Measurements from ENCODE around the gene CRTC1.

CRTC1 gene

DNA sequence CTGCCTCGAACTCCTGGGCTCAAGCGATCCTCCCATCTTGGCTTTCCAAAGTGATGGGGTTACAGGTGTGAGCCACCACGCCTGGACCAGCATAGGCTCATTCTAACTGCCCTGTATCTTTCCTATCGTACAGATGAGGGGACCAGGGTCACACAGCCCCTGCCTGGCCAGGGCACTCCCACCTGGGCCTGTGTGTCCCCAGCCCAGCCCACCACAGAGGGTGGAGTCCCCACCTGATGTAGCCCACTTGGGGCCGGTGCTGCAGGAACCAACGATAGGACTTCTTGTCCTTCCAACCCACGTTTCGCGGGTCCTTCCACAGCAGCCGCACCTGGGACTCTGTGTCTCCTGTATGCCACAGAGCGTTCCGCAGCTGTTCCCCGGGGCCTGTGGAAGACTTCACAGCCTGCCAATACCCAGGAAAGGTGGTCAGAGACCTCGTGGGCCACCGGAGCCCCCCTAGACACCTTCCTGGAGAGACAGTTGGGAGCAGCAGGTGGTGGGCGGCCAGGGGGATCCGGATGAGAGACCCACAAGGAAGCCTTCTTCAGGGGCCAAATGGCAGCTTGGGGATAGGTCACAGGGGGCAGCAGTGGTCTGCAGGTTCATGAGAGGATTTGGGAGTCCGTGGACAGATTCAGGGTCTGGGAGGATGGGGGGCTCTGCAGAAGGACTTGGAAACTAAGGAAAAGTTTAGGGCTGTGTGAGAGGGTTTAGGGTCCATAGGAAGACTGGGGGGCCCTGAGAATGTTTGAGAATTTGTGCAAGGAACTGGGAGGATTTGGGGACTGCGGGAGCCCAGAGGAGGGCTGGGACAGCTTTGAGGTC lies 100.7 kb downstream of the CRTC1 start:
- TF ChIP-seq, protein P1, sequence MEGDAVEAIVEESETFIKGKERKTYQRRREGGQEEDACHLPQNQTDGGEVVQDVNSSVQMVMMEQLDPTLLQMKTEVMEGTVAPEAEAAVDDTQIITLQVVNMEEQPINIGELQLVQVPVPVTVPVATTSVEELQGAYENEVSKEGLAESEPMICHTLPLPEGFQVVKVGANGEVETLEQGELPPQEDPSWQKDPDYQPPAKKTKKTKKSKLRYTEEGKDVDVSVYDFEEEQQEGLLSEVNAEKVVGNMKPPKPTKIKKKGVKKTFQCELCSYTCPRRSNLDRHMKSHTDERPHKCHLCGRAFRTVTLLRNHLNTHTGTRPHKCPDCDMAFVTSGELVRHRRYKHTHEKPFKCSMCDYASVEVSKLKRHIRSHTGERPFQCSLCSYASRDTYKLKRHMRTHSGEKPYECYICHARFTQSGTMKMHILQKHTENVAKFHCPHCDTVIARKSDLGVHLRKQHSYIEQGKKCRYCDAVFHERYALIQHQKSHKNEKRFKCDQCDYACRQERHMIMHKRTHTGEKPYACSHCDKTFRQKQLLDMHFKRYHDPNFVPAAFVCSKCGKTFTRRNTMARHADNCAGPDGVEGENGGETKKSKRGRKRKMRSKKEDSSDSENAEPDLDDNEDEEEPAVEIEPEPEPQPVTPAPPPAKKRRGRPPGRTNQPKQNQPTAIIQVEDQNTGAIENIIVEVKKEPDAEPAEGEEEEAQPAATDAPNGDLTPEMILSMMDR (IDR thresholded peaks at IDR 0.05; ENCODE audit: low read depth, low read length) = no peak
- DNase-seq (ENCODE audit: low read depth, low spot score) = no peak
- H3K4me3 ChIP-seq (ENCODE audit: low read depth, low read length) = no peak overlapping the region
- in situ Hi-C loops (cut with HindIII; ENCODE audit: low sequenced_read_pairs) = no loop called here

DNA sequence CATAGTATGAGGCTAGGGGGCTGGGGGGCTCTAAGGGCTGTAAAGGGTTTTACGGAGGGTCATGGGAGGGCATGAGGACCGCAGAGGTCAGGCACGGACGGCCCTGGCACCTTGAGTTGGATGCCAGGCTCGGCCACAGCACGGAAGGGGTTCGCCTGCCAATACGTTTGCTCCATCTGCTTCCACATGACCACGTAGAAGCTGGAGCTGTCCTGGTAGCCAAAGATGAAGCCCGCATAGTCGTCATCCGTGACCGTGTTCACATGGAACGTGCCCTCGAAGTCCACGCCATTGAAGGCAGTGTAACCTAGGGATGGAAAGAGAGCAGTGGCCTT lies 101.3 kb downstream of the CRTC1 start:
- H3K4me3 ChIP-seq (ENCODE audit: low read depth, low read length) = no peak overlapping the region
- in situ Hi-C loops (cut with HindIII; ENCODE audit: low sequenced_read_pairs) = no loop called here
- DNase-seq (ENCODE audit: low read depth, low spot score) = no peak
- TF ChIP-seq, protein P1 (IDR thresholded peaks at IDR 0.05; ENCODE audit: low read depth, low read length) = no peak

DNA sequence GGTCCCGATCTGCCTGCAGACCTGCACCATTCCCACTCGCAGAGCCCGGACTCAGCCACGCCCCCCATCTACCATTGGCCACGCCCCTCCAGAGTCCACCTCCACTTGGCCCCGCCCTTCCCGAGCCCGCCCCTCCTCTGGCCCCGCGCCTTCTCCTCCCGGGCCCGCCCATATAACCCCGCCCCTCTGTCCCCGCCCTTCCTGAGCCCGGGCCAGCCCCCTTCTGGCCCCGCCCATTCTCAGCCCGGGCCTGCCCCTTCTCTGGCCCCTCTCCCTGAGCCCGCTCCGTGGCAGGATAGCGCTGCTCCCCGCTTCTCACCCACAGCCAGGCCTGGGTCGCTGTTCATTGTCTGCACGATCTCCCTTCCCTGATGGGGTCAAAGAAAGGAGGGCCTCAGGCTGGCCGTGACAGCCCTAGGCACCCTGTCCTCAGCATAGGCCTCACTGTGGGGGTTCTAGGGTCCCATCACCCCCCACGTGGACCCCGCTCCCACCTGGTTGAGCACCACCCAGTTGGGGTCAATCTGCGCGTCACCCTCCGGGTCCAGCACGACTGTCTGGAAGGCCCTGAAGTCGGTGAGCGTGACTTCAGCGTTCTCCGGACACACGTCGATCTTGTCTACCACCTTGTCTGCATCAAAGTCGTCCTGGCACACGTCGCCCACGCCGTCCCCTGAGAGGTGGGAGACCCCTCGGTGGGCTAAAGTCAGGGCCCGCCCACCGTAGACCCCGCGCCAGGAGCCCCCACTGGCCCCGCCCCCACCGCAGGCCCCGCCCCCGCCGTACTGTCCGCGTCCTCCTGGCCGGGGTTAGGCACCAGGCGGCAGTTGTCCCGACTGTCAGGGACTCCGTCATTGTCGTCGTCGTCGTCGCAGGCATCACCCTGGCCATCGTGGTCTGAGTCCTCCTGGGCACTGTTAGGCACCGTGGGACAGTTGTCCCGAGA lies 102.0 kb downstream of the CRTC1 start:
- TF ChIP-seq, protein P1 (IDR thresholded peaks at IDR 0.05; ENCODE audit: low read depth, low read length) = no peak
- in situ Hi-C loops (cut with HindIII; ENCODE audit: low sequenced_read_pairs) = no loop called here
- DNase-seq (ENCODE audit: low read depth, low spot score) = peak; percentile 42
- no peak overlapping the region for H3K4me3 ChIP-seq (ENCODE audit: low read depth, low read length)

DNA sequence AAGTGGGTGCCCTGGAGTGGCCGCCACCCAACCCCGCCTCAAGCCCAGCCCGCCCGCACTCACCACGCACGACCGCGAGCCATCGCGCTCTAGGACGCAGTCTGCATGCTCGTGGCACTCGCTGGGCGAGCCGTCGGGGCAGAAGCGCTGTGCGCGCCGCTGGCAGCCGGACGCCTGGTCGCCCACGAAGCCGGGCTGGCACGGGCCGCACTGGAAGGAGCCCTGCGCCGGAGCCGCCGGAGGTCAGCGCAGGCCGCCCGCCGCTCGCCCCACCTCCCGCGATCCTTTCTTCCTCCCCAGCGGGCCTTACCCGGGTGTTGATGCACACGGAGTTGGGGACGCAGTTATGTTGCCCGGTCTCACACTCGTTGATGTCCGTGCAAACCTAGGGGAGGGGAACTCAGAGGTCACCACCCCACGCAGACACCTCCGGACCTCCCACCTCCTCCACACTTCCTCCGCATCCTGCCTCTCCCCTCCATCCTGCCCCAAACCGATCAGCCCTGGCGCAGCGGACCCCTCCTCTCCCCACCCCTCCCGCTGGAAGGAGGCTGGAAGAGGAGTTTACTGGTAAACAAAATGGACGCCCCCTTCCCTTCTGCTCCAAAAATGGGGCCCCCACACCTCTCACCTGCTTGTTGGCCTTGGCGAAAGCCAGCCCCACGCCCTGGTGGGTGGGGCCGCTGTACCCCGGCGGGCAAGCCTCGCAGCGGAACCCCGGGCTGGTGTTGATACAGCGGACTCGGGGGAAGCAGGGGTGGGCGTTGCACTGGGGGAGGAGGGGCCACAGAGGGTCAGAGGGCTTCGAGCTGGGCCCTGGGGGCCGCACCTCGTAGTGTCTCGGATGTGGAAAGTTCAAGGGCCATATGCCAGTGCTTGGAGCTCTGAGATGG lies 105.3 kb downstream of the CRTC1 start:
- in situ Hi-C loops (cut with HindIII; ENCODE audit: low sequenced_read_pairs) = no loop called here
- no peak for DNase-seq (ENCODE audit: low read depth, low spot score)
- no peak overlapping the region for H3K4me3 ChIP-seq (ENCODE audit: low read depth, low read length)
- TF ChIP-seq, protein P1 (IDR thresholded peaks at IDR 0.05; ENCODE audit: low read depth, low read length) = no peak

DNA sequence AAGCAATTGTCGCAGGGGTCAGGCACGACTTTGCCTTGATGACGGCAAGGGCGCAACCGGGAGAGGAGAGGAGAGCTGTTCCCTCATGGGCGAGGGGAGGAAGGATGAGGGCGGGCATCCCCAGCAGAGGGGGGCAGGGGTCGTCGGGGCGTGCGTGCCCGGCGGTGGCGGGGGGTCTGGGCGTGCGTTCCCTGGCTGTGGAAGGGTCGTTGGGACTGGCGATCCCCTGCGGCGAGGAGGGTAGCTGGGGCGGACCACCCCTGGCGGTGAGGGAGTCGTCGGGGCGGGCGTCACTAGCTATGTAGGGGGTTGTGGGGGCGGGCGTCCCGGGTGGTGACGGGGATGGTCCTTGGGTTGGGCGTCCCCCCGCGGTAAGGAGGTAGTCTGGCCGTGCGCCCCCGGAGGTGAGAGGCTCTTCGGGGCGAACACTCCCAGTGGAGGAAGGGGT lies 106.0 kb downstream of the CRTC1 start:
- in situ Hi-C loops (cut with HindIII; ENCODE audit: low sequenced_read_pairs) = no loop called here
- no peak overlapping the region for H3K4me3 ChIP-seq (ENCODE audit: low read depth, low read length)
- no peak for DNase-seq (ENCODE audit: low read depth, low spot score)
- TF ChIP-seq, protein P1 (IDR thresholded peaks at IDR 0.05; ENCODE audit: low read depth, low read length) = no peak

All from astrocyte of the spinal cord (primary cell).